Germinal center (tissue), 1 donor: ENCODE results near the gene DHX35.
"Not testable (repeated sequence)": the region's sequence is repeated elsewhere in the genome, so short reads cannot be mapped to it uniquely, and the experiment has no call there.

Source experiments
- DNase-seq: peaks from one replicate; pipeline ENCODE4 v3.0.0; 2012; ENCODE audit warnings: mixed read lengths, low spot score

The DHX35 gene

GRCh38 chr20:38941726-38942389, 20.3 kb upstream of the DHX35 start:
- no peak for DNase-seq

GRCh38 chr20:38945012-38945411, 17.1 kb upstream of the DHX35 start:
- DNase-seq = no peak

- no peak for DNase-seq
Measured at GRCh38 chr20:38946836-38947235, 15.3 kb upstream of the DHX35 start.

- DNase-seq = no peak
Measured at GRCh38 chr20:38947931-38948362, 14.2 kb upstream of the DHX35 start.

- no peak for DNase-seq
Measured at GRCh38 chr20:38950254-38950653, 11.9 kb upstream of the DHX35 start.

- DNase-seq = no peak
Measured at GRCh38 chr20:38951611-38952010, 10.5 kb upstream of the DHX35 start.

GRCh38 chr20:38952153-38952552, 10.0 kb upstream of the DHX35 start:
- DNase-seq = no peak

- DNase-seq = no peak
Measured at GRCh38 chr20:38953630-38954340, 8.4 kb upstream of the DHX35 start.

GRCh38 chr20:38957235-38957876, 4.8 kb upstream of the DHX35 start:
- no peak for DNase-seq

- DNase-seq = no peak
Measured at GRCh38 chr20:38957915-38958485, 4.1 kb upstream of the DHX35 start.

GRCh38 chr20:38960187-38960687, 1.9 kb upstream of the DHX35 start:
- not testable (repeated sequence) for DNase-seq

- DNase-seq = no peak
Measured at GRCh38 chr20:38961530-38962043, 557 bp upstream of the DHX35 start.

GRCh38 chr20:38962928-38963401, 821 bp downstream of the DHX35 start:
- no peak for DNase-seq

- no peak for DNase-seq
Measured at GRCh38 chr20:38963745-38964144, 1.6 kb downstream of the DHX35 start.

- no peak for DNase-seq
Measured at GRCh38 chr20:38965264-38965663, 3.1 kb downstream of the DHX35 start.

- no peak for DNase-seq
Measured at GRCh38 chr20:38968090-38968489, 5.9 kb downstream of the DHX35 start.

GRCh38 chr20:38969708-38970107, 7.6 kb downstream of the DHX35 start:
- DNase-seq = no peak

- no peak for DNase-seq
Measured at GRCh38 chr20:38970302-38970701, 8.2 kb downstream of the DHX35 start.

- DNase-seq = no peak
Measured at GRCh38 chr20:38973107-38973506, 11.0 kb downstream of the DHX35 start.

- DNase-seq = no peak
Measured at GRCh38 chr20:38973645-38974044, 11.5 kb downstream of the DHX35 start.

GRCh38 chr20:38975539-38976120, 13.5 kb downstream of the DHX35 start:
- DNase-seq = no peak

GRCh38 chr20:38979434-38979833, 17.3 kb downstream of the DHX35 start:
- DNase-seq = no peak
